HL-60 (cell line): ENCODE data around the gene ZNF747.

Source experiments
- DNase-seq, 2 experiments: peaks; one replicate each; pipeline ENCODE4 v3.0.0-alpha.2; 2010 to 2020; ENCODE audit warnings: low read depth in 1 of 2, low spot score in 1 of 2
- H3K27ac ChIP-seq: fragments of 250-450 bp; sonication (Bioruptor Pico); replicated peaks from 2 replicates; pipeline ENCODE4 v1.5.1; 2020; ENCODE audit warnings: mild to moderate bottlenecking, moderate library complexity
- H3K27me3 ChIP-seq: fragments of 250-450 bp; sonication (Bioruptor Pico); 2 replicates; pipeline ENCODE4 v1.5.1; 2021; ENCODE audit warnings: mild to moderate bottlenecking, moderate library complexity; ENCODE audit not compliant: insufficient read depth, poor library complexity, severe bottlenecking
- H3K4me3 ChIP-seq: replicated peaks from 2 replicates; pipeline ENCODE4 v1.5.1; 2011; ENCODE audit warnings: mild to moderate bottlenecking, control low read depth, low read length; ENCODE audit not compliant: insufficient read depth
- GABPA ChIP-seq: IDR thresholded peaks from 2 replicates; pipeline ENCODE4 v1.6.1; 2012; ENCODE audit warnings: low read depth
- POLR2AphosphoS5 ChIP-seq: IDR thresholded peaks from 2 replicates; pipeline ENCODE4 v1.6.1; 2012; ENCODE audit warnings: low read depth
- SPI1 ChIP-seq: IDR thresholded peaks from 2 replicates; pipeline ENCODE4 v1.6.1; 2012; ENCODE audit warnings: low read depth, mild to moderate bottlenecking, borderline replicate concordance
- TF ChIP-seq, protein P1 (sequence below): IDR thresholded peaks from 2 replicates; pipeline ENCODE4 v1.6.1; 2012; ENCODE audit warnings: low read depth; ENCODE audit not compliant: insufficient replicate concordance
- TF ChIP-seq, protein P2 (sequence below): IDR thresholded peaks from one replicate; pipeline ENCODE4 v1.5.1; 2011; ENCODE audit warnings: low read length, control low read depth, inconsistent platforms; ENCODE audit not compliant: insufficient read depth

Gene ZNF747

DNA sequence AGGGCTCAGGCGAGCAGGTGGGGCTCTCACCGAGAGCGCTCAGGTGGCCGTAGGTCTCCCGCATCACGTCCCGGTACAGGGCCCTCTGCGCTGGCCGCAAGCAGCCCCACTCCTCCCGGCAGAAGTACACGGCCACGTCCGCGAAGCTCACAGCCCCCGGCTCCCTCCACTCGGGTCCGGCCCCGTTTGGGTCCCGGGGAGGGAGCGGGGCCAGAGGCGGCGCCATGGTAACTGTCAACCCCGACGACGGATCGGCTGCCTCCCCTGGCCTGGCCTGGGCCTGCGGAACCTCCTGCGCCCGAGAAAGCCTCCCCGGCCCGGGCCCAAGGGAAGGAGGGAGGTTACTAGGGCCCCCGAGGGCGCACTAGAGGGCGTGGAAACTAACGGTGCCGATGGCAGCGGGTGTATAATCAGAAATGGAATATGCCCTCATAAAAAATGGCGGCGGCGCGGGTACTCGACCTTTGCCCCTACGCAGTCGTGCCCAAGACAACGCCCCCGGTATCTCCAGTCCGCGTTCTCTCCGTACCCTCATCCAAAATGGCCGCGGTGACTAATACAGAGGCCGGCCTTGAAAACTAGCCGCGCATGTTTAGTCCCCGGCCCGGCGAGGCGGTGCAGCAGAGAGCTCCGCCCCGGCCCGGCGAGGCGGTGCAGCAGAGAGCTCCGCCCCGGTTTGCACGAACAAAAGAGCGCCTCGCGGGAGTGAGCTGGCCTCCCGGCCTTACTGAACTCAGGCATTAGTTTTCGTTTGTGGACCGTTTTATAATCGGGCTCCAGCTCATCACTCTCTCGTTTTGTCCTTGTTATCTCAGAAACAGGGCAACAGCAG is 23.5 kb upstream of the ZNF747 start, which contains the start of gene ZNF764:
Gene ZNF764, minus strand, starts transcription at position 418 of the 832 bp plus-strand sequence. Its CDS starts 192 bp downstream, at position 226.
- TF ChIP-seq POLR2AphosphoS5 = peak; percentile 37
- no peak for TF ChIP-seq SPI1
- 0 out of 2 replicates have a peak, but pooled peaks have one; percentile 18 for TF ChIP-seq GABPA
- TF ChIP-seq, protein P1, sequence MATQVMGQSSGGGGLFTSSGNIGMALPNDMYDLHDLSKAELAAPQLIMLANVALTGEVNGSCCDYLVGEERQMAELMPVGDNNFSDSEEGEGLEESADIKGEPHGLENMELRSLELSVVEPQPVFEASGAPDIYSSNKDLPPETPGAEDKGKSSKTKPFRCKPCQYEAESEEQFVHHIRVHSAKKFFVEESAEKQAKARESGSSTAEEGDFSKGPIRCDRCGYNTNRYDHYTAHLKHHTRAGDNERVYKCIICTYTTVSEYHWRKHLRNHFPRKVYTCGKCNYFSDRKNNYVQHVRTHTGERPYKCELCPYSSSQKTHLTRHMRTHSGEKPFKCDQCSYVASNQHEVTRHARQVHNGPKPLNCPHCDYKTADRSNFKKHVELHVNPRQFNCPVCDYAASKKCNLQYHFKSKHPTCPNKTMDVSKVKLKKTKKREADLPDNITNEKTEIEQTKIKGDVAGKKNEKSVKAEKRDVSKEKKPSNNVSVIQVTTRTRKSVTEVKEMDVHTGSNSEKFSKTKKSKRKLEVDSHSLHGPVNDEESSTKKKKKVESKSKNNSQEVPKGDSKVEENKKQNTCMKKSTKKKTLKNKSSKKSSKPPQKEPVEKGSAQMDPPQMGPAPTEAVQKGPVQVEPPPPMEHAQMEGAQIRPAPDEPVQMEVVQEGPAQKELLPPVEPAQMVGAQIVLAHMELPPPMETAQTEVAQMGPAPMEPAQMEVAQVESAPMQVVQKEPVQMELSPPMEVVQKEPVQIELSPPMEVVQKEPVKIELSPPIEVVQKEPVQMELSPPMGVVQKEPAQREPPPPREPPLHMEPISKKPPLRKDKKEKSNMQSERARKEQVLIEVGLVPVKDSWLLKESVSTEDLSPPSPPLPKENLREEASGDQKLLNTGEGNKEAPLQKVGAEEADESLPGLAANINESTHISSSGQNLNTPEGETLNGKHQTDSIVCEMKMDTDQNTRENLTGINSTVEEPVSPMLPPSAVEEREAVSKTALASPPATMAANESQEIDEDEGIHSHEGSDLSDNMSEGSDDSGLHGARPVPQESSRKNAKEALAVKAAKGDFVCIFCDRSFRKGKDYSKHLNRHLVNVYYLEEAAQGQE = no peak
- TF ChIP-seq, protein P2, sequence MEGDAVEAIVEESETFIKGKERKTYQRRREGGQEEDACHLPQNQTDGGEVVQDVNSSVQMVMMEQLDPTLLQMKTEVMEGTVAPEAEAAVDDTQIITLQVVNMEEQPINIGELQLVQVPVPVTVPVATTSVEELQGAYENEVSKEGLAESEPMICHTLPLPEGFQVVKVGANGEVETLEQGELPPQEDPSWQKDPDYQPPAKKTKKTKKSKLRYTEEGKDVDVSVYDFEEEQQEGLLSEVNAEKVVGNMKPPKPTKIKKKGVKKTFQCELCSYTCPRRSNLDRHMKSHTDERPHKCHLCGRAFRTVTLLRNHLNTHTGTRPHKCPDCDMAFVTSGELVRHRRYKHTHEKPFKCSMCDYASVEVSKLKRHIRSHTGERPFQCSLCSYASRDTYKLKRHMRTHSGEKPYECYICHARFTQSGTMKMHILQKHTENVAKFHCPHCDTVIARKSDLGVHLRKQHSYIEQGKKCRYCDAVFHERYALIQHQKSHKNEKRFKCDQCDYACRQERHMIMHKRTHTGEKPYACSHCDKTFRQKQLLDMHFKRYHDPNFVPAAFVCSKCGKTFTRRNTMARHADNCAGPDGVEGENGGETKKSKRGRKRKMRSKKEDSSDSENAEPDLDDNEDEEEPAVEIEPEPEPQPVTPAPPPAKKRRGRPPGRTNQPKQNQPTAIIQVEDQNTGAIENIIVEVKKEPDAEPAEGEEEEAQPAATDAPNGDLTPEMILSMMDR = no peak
- no peaks in the 10 kb centered on the region for H3K27me3 ChIP-seq
- H3K27ac ChIP-seq = peak within 1 kb of the TSS; percentile 96

DNA sequence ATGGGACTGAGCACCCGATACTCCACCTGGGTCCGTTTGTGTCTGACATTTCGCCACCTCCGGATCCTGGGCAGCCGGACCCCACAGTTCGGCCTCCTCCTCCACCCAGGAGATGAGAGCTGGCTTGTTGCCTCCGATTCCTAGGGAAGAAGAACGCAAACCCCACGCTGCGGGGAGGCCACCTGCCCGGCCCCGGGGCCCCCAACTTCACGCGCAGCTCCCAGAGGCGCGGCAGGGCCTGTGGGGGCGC is 23.0 kb upstream of the ZNF747 start:
- Histone ChIP-seq H3K27ac (peak overlapping the region; percentile 96), H3K27me3 (no peaks in the 10 kb centered on the region), H3K4me3 (peak overlapping the region; percentile 68)
- peak in 1 of 2 experiments; percentile 15 for DNase-seq
- TF ChIP-seq, protein P2 = no peak
- TF ChIP-seq SPI1 = no peak
- no peak for TF ChIP-seq POLR2AphosphoS5
- TF ChIP-seq GABPA = no peak
- TF ChIP-seq, protein P1 = no peak

More for the DNA sequence above, 23.5 kb upstream of the ZNF747 start, which contains the start of gene ZNF764:
- peak within 1 kb of the TSS; percentile 68 for H3K4me3 ChIP-seq
- peak; percentile 94 to 99 for DNase-seq

DNA sequence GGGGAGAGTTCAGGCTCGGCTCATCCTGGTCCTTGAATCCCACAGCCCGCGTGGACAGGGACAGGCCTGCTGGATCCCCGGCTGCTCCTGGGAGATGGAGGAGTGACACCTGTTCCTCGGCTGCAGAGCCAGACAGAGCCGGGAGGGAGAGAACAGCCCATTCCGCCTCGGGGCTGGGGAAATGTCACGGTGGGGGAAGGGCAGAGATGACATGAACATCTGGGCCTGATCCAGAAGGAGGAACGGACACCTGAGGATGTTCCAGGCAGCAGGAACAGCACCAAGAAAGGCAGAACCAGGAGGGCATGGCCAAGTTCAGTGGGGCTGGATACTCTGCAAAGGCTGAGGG is 21.4 kb upstream of the ZNF747 start:
- no peaks in the 10 kb centered on the region for H3K27me3 ChIP-seq
- H3K27ac ChIP-seq = no peak overlapping the region
- no peak overlapping the region for H3K4me3 ChIP-seq
- DNase-seq = no peak
- TF ChIP-seq GABPA = no peak

DNA sequence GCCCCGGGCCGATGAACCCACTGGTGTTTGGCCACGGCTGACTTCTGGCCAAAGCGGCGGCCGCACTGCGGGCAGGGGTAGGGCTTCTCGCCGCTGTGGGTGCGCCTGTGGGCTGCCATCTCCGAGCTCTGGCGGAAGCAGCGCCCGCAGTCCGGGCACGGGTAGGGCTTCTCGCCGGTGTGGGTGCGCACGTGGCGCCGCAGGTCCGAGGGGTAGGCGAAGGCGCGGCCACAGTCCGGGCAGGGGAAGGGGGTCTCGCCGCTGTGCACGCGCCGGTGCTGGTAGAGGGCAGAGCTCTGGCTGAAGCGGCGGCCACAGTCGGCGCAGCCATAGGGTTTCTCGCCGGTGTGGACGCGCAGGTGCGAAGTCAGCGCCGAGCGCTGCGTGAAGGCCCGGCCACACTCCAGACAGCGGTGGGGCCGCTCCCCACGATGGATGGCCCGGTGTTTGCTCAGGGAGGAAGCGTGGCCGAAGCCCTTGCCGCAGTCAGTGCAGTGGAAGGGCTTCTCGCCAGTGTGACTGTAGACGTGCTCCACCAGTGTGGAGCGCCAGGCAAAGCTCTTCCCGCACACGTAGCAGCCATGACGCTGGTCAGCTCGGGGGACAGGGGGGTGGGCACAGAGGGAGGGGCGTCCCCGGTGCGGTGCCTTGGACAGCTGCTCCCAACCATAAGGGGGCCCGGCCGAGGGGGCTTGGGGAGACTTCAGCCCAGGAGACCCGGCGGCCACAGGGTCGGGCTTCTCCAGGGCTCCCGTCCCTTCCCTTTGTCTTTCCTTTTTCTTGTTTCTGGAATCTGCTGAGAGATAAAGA is 20.9 kb upstream of the ZNF747 start:
- no peak overlapping the region for H3K4me3 ChIP-seq
- TF ChIP-seq SPI1 (no peak), POLR2AphosphoS5 (no peak), GABPA (no peak)
- TF ChIP-seq, protein P1 = no peak
- TF ChIP-seq, protein P2 = no peak
- no peaks in the 10 kb centered on the region for H3K27me3 ChIP-seq
- no peak overlapping the region for H3K27ac ChIP-seq
- DNase-seq = no peak
